ENCODE data around the gene TLN1.
A peak's percentile ranks its signal among the peaks of the same experiment; 100 is the strongest.

Gene TLN1

DNA sequence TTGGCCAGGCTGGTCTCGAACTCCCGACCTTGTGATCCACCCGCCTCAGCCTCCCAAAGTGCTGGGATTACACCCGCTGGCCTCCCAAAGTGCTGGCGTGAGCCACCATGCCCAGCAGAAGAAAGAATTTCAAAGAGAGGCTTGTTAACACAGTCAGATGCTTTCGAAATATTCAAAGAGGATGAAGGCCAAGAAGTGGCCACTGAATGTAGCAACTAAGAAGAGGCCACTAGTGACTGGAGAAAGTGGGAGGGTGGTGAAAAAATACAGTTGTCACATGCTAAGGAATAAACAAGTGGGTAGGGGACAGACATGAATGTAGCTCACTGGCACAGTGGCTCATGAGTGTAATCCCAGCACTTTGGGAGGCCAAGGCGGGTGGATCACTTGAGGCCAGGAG, 29.3 kb downstream of the TLN1 start:
- DNase-seq = no peak

DNA sequence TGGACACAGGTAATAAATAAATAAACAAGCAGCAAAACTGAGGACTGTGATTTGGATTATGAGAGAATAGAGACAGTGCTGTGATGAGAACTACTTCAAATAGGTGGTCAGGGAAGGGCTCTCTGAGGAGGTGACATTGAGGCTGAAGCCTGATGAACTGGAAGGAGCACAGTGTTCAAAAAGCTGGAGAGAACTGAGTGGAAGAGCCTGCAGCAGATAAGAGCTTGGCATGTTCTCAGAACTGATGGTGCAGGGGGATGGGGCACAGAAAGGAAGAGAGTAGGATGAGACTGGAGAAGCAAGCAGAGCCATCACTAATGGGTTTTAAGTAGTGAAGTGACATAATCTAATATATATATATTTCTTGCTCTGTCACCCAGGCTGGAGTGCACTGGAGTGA, 31.1 kb downstream of the TLN1 start:
- DNase-seq = no peak

DNA sequence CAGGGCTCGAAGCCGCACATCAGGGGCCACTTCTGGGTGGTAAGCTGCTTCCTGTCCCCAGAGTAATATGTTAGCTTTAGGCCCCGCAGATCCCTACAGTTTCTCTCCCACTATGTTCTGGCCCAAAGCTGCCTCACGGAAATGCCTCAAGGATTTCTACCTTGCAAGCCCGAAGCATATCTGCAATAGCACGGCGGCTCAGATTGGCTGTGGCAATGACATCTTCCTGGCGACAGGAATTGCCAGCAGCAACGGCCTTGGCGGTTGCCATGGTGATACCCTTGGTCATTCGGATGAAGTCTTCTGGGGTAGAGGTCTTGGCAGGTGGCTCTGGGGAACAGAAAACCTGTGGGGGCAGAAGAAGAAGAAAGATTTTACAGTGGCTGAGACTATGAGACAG, 32.0 kb downstream of the TLN1 start:
- no peak for DNase-seq

- no peak for DNase-seq
These were observed 33.8 kb downstream of the TLN1 start for GRCh38 chr9:35698231-35698630.

GRCh38 chr9:35697486-35697885, 34.5 kb downstream of the TLN1 start:
- DNase-seq = no peak

- DNase-seq = peak; percentile 59 to 67
These were observed 35.3 kb downstream of the TLN1 start for GRCh38 chr9:35696520-35697215.

DNA sequence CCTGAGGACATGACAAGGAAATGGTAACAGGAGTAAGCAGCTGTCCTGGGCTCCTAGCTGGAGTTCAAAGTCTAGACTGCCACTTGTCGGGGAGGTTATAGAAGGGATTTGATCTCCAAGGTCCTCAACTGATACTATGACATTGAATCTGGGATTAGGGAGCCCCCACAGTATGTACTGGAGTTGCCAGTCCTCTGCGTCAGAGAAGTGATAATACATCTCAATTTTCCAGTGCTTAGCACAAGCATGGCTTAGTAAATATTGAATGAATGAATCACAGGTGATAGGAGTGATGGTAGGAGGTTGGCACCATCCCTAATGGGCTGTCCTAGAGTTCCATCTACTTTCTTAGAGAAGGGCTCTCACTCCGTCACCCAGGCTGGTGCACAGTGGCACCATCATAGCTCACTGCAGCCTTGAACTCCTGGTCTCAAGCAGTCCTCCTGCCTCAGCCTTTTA, 36.0 kb downstream of the TLN1 start:
- DNase-seq = no peak

DNA sequence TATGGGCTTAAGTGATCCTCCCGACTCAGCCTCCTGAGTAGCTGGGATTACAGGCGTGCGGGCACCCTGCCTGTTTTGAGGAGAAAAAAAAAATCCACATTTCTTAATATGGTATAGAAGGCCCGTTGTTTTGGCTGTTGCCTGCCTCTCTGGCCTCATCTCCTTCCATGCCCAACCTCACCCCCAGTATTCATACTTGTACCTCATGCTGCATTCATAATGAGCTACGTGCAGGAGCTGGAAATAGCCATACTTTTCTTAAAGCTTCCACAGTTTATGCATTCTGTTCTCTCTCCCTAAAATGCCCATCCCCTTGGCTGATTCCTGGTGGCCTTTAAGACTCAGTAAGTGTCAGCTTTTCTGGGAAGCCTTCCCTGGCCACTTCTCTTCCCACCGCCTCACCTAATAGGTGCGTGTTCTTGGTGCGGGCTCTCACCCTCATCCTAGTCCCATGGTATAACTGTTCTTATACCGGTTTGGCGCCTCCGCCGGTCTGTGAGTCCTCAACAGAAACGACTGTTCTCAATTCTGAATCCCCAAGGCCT, 40.2 kb downstream of the TLN1 start:
- no peak for DNase-seq

- no peak for DNase-seq
These were observed 40.7 kb downstream of the TLN1 start for GRCh38 chr9:35691334-35691650.

- peak in 1 of 2 donors; percentile 23 for DNase-seq
These were observed 41.2 kb downstream of the TLN1 start for GRCh38 chr9:35690614-35691333.

- no peak for DNase-seq
These were observed 41.7 kb downstream of the TLN1 start for GRCh38 chr9:35690294-35690613.

DNA sequence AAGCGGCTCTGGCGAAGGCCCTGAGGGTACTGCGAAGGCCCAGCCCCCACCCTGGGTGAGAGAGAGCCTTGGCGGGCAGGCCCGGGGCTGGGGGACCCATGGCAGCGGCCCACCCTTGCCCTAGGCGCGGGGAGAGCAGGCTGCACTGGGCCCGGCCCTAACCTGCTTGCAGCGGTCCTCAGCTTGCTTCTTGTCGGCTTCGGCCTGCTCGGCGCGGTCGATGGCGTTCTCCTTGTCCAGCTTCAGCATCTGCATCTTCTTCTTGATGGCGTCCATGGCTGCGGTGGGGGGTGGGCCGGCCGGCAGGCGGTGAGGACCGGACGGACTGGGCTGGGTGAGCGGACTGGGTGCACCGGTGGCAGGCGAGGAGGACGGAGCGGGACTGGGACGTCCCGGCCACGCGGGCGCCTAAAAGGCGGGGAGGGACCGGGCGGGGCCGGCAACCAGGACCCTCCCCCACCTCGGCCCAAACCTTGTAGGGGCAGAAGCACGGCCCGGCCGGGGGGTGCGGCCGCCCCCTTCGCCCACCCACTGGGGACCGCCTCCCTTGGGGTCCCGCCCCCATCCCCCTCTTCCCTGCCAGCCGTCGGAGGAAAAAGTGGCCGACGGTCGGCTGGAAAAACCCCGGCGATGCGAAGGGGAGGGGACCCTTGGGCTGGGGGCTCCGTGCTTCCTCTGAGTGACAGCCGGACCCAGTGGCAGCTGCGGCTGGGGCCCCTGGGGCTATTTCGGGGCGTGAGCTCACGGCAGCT, 42.3 kb downstream of the TLN1 start, which contains the start of gene TPM2:
Gene TPM2, minus strand, starts transcription at position 384 of the 752 bp plus-strand sequence. Its CDS starts 108 bp downstream, at position 276.
- DNase-seq = no peak

DNA sequence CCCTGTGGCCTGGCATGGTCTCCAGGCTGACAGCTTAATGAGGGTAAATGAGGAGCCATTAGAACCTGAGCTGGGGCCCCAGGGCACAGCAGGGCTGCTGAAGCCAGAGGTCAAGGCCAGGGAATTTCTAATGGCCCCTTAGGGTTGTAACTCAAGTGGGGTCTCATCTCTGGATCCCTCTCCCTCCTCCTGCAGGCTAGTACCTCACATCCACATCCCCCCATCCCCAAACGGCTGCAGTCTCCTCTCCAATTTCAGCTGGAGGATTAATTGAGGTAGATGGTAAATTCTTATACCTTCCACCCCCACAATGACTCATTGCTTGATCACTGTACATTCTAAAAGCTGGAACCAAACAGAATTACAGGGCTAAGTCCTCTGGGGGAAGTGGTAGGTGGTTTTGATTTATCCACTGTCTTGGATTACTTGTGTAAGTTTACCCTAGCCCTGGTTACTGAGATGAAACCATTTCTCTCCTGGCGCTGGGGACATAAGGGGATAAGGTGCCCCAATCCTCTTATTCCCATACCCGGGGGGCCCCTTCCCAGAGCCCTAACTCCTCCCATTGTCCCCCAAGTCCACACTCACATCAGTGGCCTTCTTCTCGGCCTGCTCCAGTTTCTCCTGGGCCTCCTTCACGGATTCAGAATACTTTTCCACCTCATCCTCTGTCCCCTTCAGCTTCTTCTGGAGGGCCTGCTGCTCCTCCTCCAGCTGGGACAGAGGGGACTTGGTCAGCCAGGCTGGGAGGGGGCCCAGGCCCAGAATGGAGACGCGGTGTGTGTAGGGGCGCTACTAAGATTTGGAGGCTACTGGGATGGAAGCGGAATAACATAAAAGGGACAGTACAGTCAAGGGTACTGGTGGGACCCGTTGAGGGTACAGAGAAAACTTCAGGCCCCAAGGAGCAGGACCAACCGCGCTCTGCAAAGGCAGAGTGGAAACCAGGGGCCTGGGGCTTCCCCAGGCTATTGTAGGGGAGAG, 43.1 kb downstream of the TLN1 start:
- DNase-seq = no peak

DNA sequence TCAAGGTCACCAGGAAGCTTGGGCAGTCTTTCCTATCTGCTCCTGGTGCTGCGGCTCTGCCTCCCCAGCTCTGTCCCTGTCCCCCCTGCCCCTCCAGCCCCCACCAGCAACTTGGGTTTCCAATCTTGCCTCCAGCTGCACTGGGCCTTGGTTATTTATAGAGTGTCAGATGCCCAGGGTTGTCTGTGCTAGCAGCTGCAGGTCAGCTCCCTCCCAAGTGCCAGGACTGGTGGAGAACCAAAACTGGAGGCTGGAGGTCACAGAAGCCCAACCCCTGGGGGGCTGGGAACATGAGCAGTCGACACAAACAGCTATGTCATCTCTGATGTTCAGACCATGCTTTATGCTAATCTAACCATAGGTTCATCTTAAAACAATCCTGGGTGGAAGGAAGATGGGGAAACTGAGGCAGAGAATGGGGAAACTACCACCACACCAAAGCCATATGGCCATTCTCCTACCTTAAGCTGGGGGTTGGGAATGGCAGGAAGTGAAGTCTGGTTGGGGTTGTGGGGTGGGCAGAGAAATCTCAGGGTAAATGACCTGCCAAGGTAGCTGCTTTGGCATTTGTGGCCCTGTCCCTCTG, 43.9 kb downstream of the TLN1 start:
- DNase-seq = no peak

- no peak for DNase-seq
These were observed 44.7 kb downstream of the TLN1 start for GRCh38 chr9:35687306-35687705.

GRCh38 chr9:35686222-35687203, 45.5 kb downstream of the TLN1 start:
- DNase-seq = no peak

GRCh38 chr9:35685506-35685905, 46.5 kb downstream of the TLN1 start:
- DNase-seq = no peak

DNA sequence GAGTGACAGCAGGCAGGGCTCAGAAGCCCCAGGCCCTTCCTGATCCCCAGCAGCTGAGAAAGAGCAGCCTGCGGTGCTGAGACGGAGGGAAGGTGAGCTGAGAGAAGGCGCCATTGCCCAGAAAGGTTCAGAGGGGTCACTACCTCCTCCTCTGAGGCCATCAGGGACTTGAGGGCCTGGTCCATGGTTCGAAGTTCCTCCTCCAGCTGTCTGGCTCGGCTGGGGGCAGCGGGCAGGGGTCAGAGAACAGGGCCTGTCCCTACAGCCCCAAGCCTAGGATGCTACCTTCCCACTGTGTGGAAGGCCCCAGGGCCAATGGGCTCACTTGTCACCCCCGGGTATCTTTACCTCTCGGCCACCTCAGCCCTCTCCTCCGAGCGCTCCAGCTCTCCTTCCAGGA, 47.1 kb downstream of the TLN1 start:
- DNase-seq = no peak

GRCh38 chr9:35683323-35683722, 48.7 kb downstream of the TLN1 start:
- no peak for DNase-seq

DNA sequence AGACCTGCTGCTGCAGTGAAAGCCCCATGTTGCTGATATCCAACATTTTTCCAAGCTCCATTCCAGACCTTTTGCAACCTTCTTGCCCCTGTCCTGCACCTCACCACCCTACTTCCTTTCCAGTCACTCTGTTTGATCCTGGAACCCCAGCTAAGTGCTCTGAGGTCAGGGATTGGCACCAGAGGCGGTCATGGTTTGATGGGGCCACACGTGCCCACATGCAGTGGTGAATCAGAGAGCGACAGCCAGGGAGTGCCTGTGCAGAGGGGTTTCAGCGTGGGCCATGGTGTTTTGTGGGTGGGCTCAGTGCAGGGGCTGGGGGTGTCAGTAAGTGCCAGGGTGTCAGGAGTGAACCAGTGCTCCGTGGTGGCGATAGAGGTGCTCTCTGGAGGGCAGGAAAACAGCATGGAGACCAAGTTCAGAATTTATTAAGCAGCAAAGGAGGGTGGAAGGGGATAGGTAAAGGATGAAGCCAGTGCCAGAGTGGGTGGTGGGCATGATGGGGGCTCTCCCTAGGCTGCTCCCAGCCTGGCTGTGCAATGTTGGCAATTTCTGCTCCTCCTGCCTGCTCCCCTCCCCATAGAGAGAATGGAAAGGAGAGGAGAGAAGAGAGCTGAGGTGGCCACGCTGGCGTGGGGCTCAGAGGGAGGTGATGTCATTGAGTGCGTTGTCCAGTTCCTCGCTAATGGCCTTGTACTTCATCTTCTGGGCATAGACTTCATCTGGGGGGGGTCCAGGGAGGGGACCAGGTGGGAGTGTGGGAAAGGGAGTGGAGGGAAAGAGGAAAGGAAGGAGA, 49.3 kb downstream of the TLN1 start:
- no peak for DNase-seq
